GM19025 (cell line): ENCODE measurements around the gene RSU1.

ENCODE experiments used
- ATAC-seq: cut with Tn5 transposase; IDR thresholded peaks from one replicate; pipeline ENCODE4 v1.9.1; 2021; ENCODE audit warnings: mild to moderate bottlenecking, low read depth, moderate library complexity; ENCODE audit not compliant: unreplicated experiment

RSU1 gene

DNA sequence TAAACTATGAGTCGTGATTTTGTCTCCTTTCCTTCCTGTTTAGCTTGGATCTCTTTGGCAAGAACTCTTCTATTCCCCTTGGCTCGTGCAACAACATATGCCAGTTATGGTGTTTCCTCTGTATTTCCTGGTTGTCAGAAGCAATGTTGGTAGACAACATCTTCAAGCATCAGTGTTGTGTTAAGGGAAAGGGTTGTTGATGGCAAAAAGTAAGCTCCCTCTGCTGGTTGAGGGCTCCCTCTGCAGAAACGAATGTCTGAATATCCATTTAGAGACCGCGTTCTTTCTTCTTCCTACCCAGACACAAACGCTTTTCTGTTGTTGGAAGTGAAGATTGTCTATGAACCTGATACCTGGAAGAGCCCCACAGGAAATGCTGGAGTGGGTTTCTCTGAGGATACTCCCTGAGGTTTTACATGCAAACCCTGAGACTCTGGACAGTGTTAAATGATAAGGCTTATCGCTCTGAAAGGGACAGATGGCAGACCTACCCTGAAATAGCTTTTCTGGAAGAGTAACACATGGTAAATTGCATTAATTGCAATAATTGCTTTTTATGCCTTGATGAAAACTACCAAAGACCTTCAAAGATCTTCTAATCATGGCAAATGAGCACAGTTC is 272.0 kb downstream of the RSU1 start:
- ATAC-seq: no peak

DNA sequence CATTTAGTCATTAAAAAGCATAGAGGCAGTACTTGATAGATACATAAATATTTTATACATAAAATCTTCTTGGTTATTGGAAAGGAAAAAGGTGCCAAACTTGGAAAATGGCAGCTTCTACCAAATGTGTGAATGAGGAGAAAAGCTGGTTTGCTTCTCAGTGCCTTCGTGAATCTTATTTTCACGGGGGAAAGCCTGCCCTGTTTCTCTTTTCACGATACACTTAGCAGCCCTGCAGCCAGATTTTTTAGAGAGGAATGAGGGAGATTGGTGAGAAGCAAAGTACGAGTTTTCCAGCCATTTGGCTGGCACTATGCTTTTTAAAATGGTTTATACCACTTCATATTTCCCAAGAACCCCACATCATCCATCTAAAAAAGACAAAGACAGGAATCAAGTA is 272.6 kb downstream of the RSU1 start:
- ATAC-seq: no peak

DNA sequence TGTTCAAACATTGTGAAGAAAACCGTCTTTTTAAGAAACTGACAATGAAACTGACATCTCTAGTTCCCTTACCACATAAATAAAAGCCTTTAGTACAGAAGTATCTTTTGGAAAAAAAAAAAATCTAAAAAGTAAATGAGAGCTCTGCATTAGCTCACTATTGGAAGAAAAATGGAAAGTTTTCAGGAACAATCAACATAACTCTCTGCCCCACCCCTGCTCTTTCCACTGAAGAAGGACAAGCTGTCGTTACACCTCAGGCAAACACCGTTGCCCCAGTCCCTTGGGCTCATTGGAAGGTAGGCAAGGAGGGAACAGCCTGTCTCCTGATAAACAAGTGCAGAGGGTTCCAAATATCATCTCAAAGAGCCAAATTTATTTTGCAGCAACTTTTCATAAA is 273.1 kb downstream of the RSU1 start:
- no peak for ATAC-seq
